HEK293 (cell line): ENCODE results near the gene MIER3.

ENCODE experiments used
- ZBTB21 ChIP-seq: fragments of 450-650 bp; formaldehyde crosslinking; IDR thresholded peaks from 2 replicates; pipeline ENCODE4 v1.5.1; 2017; ENCODE audit warnings: missing biosample characterization, missing genetic modification characterization
- ZBTB7A ChIP-seq: fragments of 450-650 bp; formaldehyde crosslinking; IDR thresholded peaks from 2 replicates; pipeline ENCODE4 v1.5.1; 2016; ENCODE audit warnings: low read depth, missing biosample characterization, missing genetic modification characterization
- ZNF426 ChIP-seq: fragments of 450-650 bp; formaldehyde crosslinking; IDR thresholded peaks from 2 replicates; pipeline ENCODE4 v1.5.1; 2017; ENCODE audit warnings: missing biosample characterization, missing genetic modification characterization, mild to moderate bottlenecking, inconsistent platforms, moderate library complexity
- ZNF473 ChIP-seq: fragments of 450-650 bp; formaldehyde crosslinking; IDR thresholded peaks from 2 replicates; pipeline ENCODE4 v1.5.1; 2017; ENCODE audit warnings: missing biosample characterization, missing genetic modification characterization
- ZNF549 ChIP-seq: fragments of 450-650 bp; IDR thresholded peaks from 2 replicates; pipeline ENCODE4 v1.5.1; 2018; ENCODE audit warnings: missing biosample characterization, missing genetic modification characterization, mild to moderate bottlenecking, inconsistent platforms, moderate library complexity
- TF ChIP-seq, protein P1 (sequence below): fragments of 450-650 bp; formaldehyde crosslinking; IDR thresholded peaks from 2 replicates; pipeline ENCODE4 v1.5.1; 2016; ENCODE audit warnings: missing biosample characterization, missing genetic modification characterization
- TF ChIP-seq, protein P2 (sequence below): fragments of 450-650 bp; formaldehyde crosslinking; IDR thresholded peaks from 2 replicates; pipeline ENCODE4 v1.5.1; 2016; ENCODE audit warnings: missing biosample characterization, missing genetic modification characterization, low read depth

DNA sequence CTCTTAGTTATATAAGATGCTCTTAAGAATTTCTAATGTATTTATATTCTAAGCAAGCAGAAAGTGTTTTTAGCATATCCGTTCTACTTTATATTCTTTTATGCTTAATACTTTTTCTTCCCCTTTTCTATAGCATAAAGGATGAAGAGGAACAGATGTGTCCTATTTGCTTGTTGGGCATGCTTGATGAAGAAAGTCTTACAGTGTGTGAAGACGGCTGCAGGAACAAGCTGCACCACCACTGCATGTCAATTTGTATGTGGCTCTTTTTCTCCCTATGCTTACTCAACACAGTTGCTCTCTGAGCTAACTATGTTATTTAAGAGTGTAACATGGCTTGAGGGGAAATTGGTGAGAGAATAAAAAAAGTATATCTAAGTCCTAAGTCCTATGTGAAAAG lies 80.1 kb downstream of the MIER3 start:
- TF ChIP-seq ZNF473 (no peak), ZBTB7A (tag by site-specific recombination) (no peak), ZNF426 (tag by site-specific recombination) (no peak), ZNF549 (tag by site-specific recombination) (no peak), ZBTB21 (tag by site-specific recombination) (no peak)
- TF ChIP-seq, protein P1, sequence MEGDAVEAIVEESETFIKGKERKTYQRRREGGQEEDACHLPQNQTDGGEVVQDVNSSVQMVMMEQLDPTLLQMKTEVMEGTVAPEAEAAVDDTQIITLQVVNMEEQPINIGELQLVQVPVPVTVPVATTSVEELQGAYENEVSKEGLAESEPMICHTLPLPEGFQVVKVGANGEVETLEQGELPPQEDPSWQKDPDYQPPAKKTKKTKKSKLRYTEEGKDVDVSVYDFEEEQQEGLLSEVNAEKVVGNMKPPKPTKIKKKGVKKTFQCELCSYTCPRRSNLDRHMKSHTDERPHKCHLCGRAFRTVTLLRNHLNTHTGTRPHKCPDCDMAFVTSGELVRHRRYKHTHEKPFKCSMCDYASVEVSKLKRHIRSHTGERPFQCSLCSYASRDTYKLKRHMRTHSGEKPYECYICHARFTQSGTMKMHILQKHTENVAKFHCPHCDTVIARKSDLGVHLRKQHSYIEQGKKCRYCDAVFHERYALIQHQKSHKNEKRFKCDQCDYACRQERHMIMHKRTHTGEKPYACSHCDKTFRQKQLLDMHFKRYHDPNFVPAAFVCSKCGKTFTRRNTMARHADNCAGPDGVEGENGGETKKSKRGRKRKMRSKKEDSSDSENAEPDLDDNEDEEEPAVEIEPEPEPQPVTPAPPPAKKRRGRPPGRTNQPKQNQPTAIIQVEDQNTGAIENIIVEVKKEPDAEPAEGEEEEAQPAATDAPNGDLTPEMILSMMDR (tag by site-specific recombination) = no peak
- TF ChIP-seq, protein P2, sequence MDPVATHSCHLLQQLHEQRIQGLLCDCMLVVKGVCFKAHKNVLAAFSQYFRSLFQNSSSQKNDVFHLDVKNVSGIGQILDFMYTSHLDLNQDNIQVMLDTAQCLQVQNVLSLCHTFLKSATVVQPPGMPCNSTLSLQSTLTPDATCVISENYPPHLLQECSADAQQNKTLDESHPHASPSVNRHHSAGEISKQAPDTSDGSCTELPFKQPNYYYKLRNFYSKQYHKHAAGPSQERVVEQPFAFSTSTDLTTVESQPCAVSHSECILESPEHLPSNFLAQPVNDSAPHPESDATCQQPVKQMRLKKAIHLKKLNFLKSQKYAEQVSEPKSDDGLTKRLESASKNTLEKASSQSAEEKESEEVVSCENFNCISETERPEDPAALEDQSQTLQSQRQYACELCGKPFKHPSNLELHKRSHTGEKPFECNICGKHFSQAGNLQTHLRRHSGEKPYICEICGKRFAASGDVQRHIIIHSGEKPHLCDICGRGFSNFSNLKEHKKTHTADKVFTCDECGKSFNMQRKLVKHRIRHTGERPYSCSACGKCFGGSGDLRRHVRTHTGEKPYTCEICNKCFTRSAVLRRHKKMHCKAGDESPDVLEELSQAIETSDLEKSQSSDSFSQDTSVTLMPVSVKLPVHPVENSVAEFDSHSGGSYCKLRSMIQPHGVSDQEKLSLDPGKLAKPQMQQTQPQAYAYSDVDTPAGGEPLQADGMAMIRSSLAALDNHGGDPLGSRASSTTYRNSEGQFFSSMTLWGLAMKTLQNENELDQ = no peak
